HL-60/S4 treated with retinoic acid at 250 ng/mL for 4 days and 3 days (cell line): ENCODE measurements around the gene PLEKHH1.

ENCODE experiments used
- in situ Hi-C: fragments of 300-500 bp; cut with MboI; formaldehyde crosslinking; loops from 2 replicates; pipeline ENCODE4 v1.7.0; 2022; ENCODE audit warnings: low sequenced_read_pairs

PLEKHH1 gene

GRCh38 chr14:67532998-67533753, at the start of gene PLEKHH1:
PLEKHH1 (plus strand) TSS chr14:67533290; CDS start chr14:67541868, 8,578 bp downstream.
- in situ Hi-C loops = no loop called here

DNA sequence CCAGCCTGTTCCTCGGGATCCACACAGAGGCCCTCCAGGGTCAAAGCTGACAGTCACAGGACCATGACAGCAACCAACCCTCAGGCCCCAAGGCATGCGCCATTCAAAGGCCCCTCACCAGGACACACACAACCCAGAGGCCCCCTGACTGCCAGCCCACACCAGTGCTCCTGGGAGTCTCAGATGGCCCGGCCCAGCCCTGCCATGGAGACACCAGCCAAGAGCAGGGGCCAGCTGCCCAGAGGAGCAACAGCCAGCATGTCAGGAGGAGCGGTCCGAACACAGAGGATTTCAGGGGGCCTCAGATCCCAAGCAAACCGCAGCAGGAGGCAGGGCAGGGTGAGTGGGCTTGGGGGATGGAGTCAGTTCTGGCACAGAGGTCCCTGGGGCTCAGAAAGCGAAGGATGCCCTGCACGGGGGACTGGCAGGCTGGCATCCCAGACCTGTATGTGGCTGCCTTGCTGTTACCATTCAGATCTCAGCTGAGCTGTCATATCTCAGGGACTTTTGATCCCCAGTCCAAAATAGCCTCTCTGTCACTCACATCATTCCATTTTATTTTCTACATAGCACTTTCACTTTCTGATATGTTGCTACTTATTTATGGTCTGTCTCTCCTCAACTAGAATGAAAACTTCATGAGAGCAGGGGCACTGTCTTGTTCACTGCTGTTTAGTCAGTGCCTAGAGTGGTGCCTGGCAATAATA, 49.4 kb upstream of the PLEKHH1 start:
- in situ Hi-C loops = no loop called here

DNA sequence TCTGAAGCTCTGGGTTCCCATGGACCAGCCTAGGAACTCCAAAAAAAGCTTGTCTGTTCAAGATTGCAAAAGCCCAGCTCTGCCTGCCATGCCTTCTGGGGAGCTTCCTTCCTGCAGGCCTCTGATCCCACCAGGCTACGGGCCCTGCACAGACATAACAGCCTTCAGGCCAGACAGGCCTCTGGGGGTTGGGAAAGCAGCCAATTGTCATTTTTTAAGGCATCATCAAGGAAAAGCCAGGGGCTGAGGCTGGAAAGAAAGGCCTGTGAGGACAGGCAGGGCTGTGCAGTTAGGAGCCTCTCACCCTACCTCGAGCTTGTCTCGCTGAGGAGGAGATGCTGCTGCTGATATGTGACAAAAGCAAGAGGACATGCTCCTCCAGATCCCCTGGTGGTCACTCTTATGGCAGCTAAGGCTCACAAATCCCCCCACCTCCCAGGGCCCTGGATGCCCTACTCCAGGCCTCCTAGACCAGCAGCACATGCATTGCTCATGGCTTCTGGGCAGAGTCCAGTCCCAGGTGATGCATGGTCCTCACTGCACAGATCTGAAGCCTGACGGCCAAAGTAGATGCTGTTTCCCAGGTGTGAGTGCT, 47.5 kb upstream of the PLEKHH1 start:
- in situ Hi-C loops = no loop called here

DNA sequence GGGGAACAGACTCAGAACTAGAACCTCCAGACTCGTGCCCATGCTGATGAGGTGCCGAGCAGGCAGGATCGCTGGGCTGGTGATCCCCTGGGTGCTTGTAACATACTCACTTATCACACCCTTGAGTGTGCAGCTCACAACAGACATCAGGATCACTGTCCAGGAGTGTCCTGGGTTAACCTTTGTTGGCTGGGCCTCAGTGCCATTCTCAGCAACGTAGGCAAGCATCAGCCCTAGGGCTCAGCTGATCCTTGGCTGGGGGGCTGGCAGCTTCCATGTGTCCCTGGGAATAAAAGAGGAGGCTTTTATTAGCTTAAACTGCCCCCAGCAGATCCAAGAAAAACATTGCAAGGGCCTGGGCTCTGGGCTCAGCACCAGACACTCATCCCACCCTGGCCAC, 46.2 kb upstream of the PLEKHH1 start:
- in situ Hi-C loops = no loop called here

GRCh38 chr14:67487332-67487731, 45.8 kb upstream of the PLEKHH1 start:
- in situ Hi-C loops = no loop called here

GRCh38 chr14:67487937-67488893, 44.9 kb upstream of the PLEKHH1 start, which contains the start of gene TMEM229B:
TMEM229B (minus strand) TSS chr14:67488721; CDS start chr14:67473923, 14,798 bp downstream.
- in situ Hi-C loops = no loop called here

- in situ Hi-C loops = no loop called here
These were observed 42.9 kb upstream of the PLEKHH1 start for GRCh38 chr14:67490196-67490595.

DNA sequence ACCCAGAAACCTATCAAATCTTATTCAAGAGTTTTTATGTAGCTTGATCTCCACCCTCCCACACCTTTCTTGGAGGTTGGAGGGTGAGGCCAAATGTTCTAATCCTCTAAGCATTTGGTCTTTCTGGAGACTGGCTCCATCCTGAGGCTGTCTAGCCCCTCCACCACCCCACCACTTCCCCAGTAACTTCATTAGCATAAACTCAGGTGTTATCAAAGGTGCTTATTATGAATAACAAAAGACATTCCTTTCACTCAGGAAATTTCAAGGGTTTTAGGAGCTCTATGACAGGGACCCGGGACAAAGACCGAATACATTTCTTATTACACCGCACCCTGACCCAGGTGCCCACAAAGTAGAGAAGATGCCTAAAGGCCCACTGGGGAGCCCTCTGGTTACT, 41.8 kb upstream of the PLEKHH1 start:
- in situ Hi-C loops = no loop called here

- in situ Hi-C loops = no loop called here
These were observed 41.2 kb upstream of the PLEKHH1 start for GRCh38 chr14:67491741-67492507.

GRCh38 chr14:67492538-67492937, 40.6 kb upstream of the PLEKHH1 start:
- in situ Hi-C loops = no loop called here

- in situ Hi-C loops = no loop called here
These were observed 39.9 kb upstream of the PLEKHH1 start for GRCh38 chr14:67493092-67493717.

DNA sequence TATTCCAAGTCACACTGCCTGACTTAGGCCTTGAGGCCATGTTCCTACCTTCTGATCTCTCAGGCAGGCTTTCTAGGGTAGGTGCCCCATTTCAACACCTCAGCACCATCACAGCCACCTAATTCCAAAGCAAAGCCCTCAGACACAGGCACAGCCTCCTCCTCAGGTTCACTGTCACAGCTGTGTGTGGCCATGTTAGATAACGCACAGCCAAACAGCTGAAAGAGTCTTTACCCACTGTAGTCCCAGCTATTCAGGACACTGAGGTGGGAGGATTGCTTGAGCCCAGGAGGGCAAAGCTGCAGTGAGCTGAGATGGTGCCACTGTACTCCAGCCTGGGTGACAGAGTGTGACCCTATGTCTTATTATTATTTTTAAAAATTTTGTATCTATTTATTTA, 37.3 kb upstream of the PLEKHH1 start:
- in situ Hi-C loops = no loop called here

- in situ Hi-C loops = no loop called here
These were observed 35.9 kb upstream of the PLEKHH1 start for GRCh38 chr14:67497216-67497615.

DNA sequence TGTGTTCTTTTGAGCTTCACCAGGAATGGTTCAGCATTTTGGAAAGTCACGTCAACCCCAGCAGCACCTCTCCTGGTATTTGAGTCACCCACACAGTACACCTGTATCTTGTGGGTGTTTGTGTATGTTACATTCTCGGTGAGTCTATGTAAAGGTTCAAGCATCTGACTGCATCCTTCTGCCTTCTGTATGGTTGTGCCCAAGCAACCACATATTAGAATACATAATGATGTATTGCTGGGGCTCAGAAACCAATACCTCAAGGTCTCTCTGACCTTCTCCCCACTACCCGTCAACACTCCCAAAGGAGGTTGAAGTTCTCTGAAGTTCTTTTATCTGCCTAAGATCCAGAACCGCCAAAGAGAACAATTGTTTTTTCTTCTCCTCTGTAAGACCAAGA, 35.4 kb upstream of the PLEKHH1 start:
- in situ Hi-C loops = no loop called here

GRCh38 chr14:67500981-67501380, 32.1 kb upstream of the PLEKHH1 start:
- in situ Hi-C loops = no loop called here

DNA sequence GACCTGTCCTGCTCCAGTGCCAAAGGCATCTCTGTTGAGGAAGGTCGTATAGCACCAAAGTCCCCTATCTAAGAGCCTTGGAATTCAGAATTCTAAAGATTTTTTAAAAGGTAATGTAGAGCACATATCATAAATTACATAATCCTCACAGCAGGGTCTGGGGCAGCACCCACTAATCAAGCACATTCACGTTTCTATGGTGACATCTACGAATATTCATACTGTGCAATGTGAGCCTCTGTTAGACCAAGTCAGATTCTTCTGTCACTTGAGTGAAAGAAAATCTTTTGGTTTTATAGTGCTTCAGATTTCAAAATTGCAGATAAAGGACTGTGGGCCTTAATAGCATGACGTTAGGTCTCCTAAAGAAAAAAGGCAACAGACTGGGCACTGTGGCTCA, 31.4 kb upstream of the PLEKHH1 start:
- in situ Hi-C loops = no loop called here

GRCh38 chr14:67502867-67503266, 30.2 kb upstream of the PLEKHH1 start:
- in situ Hi-C loops = no loop called here

GRCh38 chr14:67503331-67503730, 29.8 kb upstream of the PLEKHH1 start:
- in situ Hi-C loops = no loop called here

- in situ Hi-C loops = no loop called here
These were observed 27.8 kb upstream of the PLEKHH1 start for GRCh38 chr14:67505254-67505653.

DNA sequence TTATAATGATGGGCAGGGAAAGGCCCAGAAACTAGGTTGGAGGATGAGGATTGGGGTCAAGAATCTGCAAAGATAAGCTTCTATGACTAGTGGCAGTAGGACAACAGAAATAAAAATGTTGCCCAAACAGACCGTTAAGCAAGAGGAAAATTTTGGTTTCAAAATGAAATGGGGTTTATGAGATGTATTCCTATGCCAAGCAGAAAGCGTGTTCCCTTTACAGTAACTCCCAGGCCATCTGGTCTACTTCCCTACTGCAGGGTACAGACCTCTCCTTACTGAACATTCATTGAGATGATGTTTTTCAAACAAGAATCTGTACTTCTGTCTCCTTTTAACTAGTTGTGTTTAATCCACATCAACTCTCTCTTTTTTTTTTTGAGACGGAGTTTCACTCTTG, 24.1 kb upstream of the PLEKHH1 start:
- in situ Hi-C loops = no loop called here
